GM12878 (cell line): Measurements from ENCODE around the gene THRA. TPM values are rescaled to one million over a fixed set of nuclear protein-coding genes. Genes with fewer than 3 reads are reported as not detected.
A peak's percentile ranks its signal among the peaks of the same experiment; 100 is the strongest.

ENCODE experiments used
- ATF2 ChIP-seq: IDR thresholded peaks from 2 replicates; pipeline ENCODE4 v1.6.1; 2012; ENCODE audit warnings: low read length, inconsistent platforms
- CHD4 ChIP-seq: fragments of 200-600 bp; sonication (generic); IDR thresholded peaks from 2 replicates; pipeline ENCODE4 v1.6.1; 2016; ENCODE audit warnings: mild to moderate bottlenecking
- HCFC1 ChIP-seq: fragments of 150-350 bp; IDR thresholded peaks from 2 replicates; pipeline ENCODE4 v1.6.1; 2014; ENCODE audit warnings: low read length
- JUNB ChIP-seq: IDR thresholded peaks from 2 replicates; pipeline ENCODE4 v1.6.1; 2016; ENCODE audit warnings: antibody characterized with exemption, mild to moderate bottlenecking
- MTA3 ChIP-seq: IDR thresholded peaks from 2 replicates; pipeline ENCODE4 v1.6.1; 2012; ENCODE audit warnings: low read length, inconsistent platforms, borderline replicate concordance
- NRF1 ChIP-seq: conservative IDR thresholded peaks from 2 replicates; pipeline ENCODE4 v1.6.1; 2011; ENCODE audit warnings: mild to moderate bottlenecking, low read depth, low read length, improper control_type of control experiment
- PAX8 ChIP-seq: fragments of 450-650 bp; IDR thresholded peaks from 2 replicates; pipeline ENCODE4 v1.6.1; 2017; ENCODE audit warnings: mild to moderate bottlenecking, moderate library complexity
- POLR2AphosphoS2 ChIP-seq: IDR thresholded peaks from 2 replicates; pipeline ENCODE4 v1.6.1; 2011; ENCODE audit warnings: low read depth, mild to moderate bottlenecking, low read length, improper control_type of control experiment, moderate library complexity
- POLR2AphosphoS5 ChIP-seq: IDR thresholded peaks from 2 replicates; pipeline ENCODE4 v1.6.1; 2011; ENCODE audit warnings: mild to moderate bottlenecking, low read length, inconsistent platforms
- RAD21 ChIP-seq: IDR thresholded peaks from 2 replicates; pipeline ENCODE4 v1.6.1; 2011; ENCODE audit warnings: mild to moderate bottlenecking, low read depth, low read length, moderate library complexity; ENCODE audit not compliant: insufficient read depth
- RCOR1 ChIP-seq: conservative IDR thresholded peaks from 2 replicates; pipeline ENCODE4 v1.6.1; 2012; ENCODE audit warnings: low read depth, low read length, improper control_type of control experiment
- RUNX3 ChIP-seq: IDR thresholded peaks from 2 replicates; pipeline ENCODE4 v1.6.1; 2012; ENCODE audit warnings: low read length, inconsistent platforms
- SIX5 ChIP-seq: IDR thresholded peaks from 2 replicates; pipeline ENCODE4 v1.6.1; 2011; ENCODE audit warnings: mild to moderate bottlenecking, low read depth, low read length, moderate library complexity; ENCODE audit not compliant: severe bottlenecking
- SMARCA5 ChIP-seq: fragments of 450-650 bp; IDR thresholded peaks from 2 replicates; pipeline ENCODE4 v1.6.1; 2017; ENCODE audit warnings: mild to moderate bottlenecking
- SUZ12 ChIP-seq: fragments of 200-600 bp; sonication (generic); IDR thresholded peaks from one replicate; pipeline ENCODE4 v1.6.1; 2018; ENCODE audit warnings: antibody characterized with exemption, mild to moderate bottlenecking; ENCODE audit not compliant: unreplicated experiment
- TARDBP ChIP-seq: IDR thresholded peaks from 2 replicates; pipeline ENCODE4 v1.6.1; 2016; ENCODE audit warnings: borderline replicate concordance
- TCF3 ChIP-seq: IDR thresholded peaks from 2 replicates; pipeline ENCODE4 v1.6.1; 2012; ENCODE audit warnings: low read depth, mild to moderate bottlenecking, low read length, borderline replicate concordance; ENCODE audit not compliant: insufficient read depth
- USF1 ChIP-seq: IDR thresholded peaks from 2 replicates; pipeline ENCODE4 v1.6.1; 2011; ENCODE audit warnings: borderline replicate concordance, low read depth, mild to moderate bottlenecking, moderate library complexity, mixed read lengths, low read length; ENCODE audit not compliant: insufficient read depth; ENCODE audit errors: extremely low read length
- ZNF687 ChIP-seq: fragments of 450-650 bp; IDR thresholded peaks from 2 replicates; pipeline ENCODE4 v1.6.1; 2017; ENCODE audit warnings: mild to moderate bottlenecking, moderate library complexity
- polyA plus RNA-seq, 11 experiments: library from polyadenylated mRNA; depleted of rRNA in 4 of 11; unstranded in 6 of 11; stranded (reverse) in 5 of 11; fragments of >200 nt; fragmentation: Nextera tagmentation in 4 of 11; fragmentation: Illumina TruSeq in 1 of 11; extraction: Ambion mirVana in 4 of 11; extraction: Trizol in 1 of 11; gene quantifications; 1 replicate in 1 of 11; 2 replicates in 10 of 11; pipeline versions ENCODE4 v1.2.1 to v1.2.3, GENCODE V29; 2011 to 2016; ENCODE audit warnings: inconsistent platforms in 2 of 11, missing spikeins in 2 of 11, low read depth in 1 of 11
- total RNA-seq, 4 experiments: library from RNA; depleted of rRNA in 3 of 4; stranded (reverse); fragments of >200 nt in 3 of 4; fragmentation: Illumina TruSeq in 1 of 4; extraction: Trizol in 1 of 4; gene quantifications; 2 replicates each; pipeline versions ENCODE4 v1.2.1 to v1.2.3, GENCODE V29; 2013 to 2021
- TF ChIP-seq, protein P1 (sequence below): fragments of 450-650 bp; IDR thresholded peaks from 2 replicates; pipeline ENCODE4 v1.6.1; 2014; ENCODE audit warnings: mild to moderate bottlenecking
- TF ChIP-seq, protein P2 (sequence below): IDR thresholded peaks from 2 replicates; pipeline ENCODE4 v1.6.1; 2012; ENCODE audit warnings: low read depth, low read length, improper control_type of control experiment

The THRA gene
- total and polyA plus RNA-seq, 10 of the 15 experiments (the other 5 are each of a cell fraction or from before 2014, with no cell fraction given): 0.03 to 2.0 (median 0.64) TPM

DNA sequence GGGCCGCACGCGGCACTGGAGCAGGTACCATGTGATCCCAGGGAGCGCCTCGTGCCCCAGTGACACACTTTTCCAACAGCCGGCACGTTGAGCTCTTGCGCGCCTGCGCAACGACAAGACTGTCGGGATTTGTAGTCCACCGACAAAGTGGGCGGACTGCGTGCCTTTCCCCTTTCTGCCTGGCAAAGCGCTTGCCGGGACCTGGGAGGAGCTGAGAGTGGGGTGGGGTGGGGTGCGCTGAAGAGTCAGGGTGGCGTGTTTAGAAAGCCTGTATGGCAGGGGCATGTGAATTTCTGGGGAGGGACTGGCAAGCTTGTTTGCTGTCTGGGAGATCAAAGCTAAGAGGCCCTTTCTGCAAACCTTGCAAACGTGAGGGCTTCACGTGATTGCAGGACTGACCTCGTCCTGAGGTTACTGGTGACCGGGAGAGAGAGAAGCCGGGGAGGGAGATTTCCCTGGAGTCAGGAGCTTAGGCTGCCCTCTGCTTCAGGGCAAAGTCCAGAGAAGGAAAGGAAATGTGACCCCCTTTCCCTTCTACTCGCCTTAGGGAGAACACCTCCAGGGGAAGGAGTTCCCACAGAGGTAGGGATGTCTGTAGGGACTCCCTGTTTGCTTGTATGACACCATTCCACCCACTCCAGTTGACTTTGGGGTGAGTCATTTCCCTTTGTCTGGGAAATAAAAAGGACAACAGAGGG, 38.1 kb downstream of the THRA start (continued):
- TF ChIP-seq SIX5 (peak; percentile 82), NRF1 (peak; percentile 71), POLR2AphosphoS5 (no peak), JUNB (peak; percentile 74), POLR2AphosphoS2 (no peak), SMARCA5 (peak; percentile 42; the same call in 1 of the 2 replicates), RAD21 (no peak), MTA3 (no peak), TARDBP (no peak), SUZ12 (no peak), HCFC1 (peak; percentile 88), CHD4 (no peak), RCOR1 (no peak), USF1 (peak; percentile 81), RUNX3 (peak; percentile 58; the same call in 1 of the 2 replicates), ATF2 (no peak), ZNF687 (0 out of 2 replicates have a peak, but pooled peaks have one; percentile 62), PAX8 (no peak), TCF3 (no peak)
- TF ChIP-seq, protein P1, sequence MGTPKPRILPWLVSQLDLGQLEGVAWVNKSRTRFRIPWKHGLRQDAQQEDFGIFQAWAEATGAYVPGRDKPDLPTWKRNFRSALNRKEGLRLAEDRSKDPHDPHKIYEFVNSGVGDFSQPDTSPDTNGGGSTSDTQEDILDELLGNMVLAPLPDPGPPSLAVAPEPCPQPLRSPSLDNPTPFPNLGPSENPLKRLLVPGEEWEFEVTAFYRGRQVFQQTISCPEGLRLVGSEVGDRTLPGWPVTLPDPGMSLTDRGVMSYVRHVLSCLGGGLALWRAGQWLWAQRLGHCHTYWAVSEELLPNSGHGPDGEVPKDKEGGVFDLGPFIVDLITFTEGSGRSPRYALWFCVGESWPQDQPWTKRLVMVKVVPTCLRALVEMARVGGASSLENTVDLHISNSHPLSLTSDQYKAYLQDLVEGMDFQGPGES: no peak
- TF ChIP-seq, protein P2, sequence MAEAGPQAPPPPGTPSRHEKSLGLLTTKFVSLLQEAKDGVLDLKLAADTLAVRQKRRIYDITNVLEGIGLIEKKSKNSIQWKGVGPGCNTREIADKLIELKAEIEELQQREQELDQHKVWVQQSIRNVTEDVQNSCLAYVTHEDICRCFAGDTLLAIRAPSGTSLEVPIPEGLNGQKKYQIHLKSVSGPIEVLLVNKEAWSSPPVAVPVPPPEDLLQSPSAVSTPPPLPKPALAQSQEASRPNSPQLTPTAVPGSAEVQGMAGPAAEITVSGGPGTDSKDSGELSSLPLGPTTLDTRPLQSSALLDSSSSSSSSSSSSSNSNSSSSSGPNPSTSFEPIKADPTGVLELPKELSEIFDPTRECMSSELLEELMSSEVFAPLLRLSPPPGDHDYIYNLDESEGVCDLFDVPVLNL: no peak
